HEK293T (cell line): Measurements from ENCODE around the gene ENPP6.

Experiments used
- ARNT ChIP-seq: fragments of 450-650 bp; IDR thresholded peaks from 2 replicates; pipeline ENCODE4 v1.6.1; 2017; ENCODE audit warnings: mild to moderate bottlenecking
- BHLHE40 ChIP-seq: fragments of 450-650 bp; IDR thresholded peaks from 2 replicates; pipeline ENCODE4 v1.6.1; 2016; ENCODE audit warnings: mild to moderate bottlenecking, moderate library complexity, borderline replicate concordance
- LEF1 ChIP-seq: fragments of 450-650 bp; IDR thresholded peaks from 2 replicates; pipeline ENCODE4 v1.6.1; 2017; ENCODE audit warnings: mild to moderate bottlenecking, borderline replicate concordance
- NFRKB ChIP-seq: fragments of 450-650 bp; IDR thresholded peaks from 2 replicates; pipeline ENCODE4 v1.6.1; 2016; ENCODE audit warnings: mild to moderate bottlenecking, moderate library complexity
- SP1 ChIP-seq: fragments of 450-650 bp; IDR thresholded peaks from 2 replicates; pipeline ENCODE4 v1.6.1; 2017
- TARDBP ChIP-seq: fragments of 450-650 bp; IDR thresholded peaks from 2 replicates; pipeline ENCODE4 v1.6.1; 2016

- no peak for TF ChIP-seq BHLHE40
- no peak for TF ChIP-seq SP1
- TF ChIP-seq ARNT, result no peak
- TF ChIP-seq LEF1, result no peak
- no peak for TF ChIP-seq NFRKB
- no peak for TF ChIP-seq TARDBP
These were observed 158.6 kb downstream of the ENPP6 start for GRCh38 chr4:184059099-184059498.
